SKM-1 treated with dmso at 0.1 percent for 144 hours (cell line): ENCODE data around the gene FOXK2.
"Not testable (repeated sequence)": the region's sequence is repeated elsewhere in the genome, so short reads cannot be mapped to it uniquely, and the experiment has no call there.

ENCODE experiments used
- DNase-seq: peaks from one replicate; lab custom pipeline; 2025; ENCODE audit not compliant: unreplicated experiment; lab: John Stamatoyannopoulos, UW

The FOXK2 gene

DNA sequence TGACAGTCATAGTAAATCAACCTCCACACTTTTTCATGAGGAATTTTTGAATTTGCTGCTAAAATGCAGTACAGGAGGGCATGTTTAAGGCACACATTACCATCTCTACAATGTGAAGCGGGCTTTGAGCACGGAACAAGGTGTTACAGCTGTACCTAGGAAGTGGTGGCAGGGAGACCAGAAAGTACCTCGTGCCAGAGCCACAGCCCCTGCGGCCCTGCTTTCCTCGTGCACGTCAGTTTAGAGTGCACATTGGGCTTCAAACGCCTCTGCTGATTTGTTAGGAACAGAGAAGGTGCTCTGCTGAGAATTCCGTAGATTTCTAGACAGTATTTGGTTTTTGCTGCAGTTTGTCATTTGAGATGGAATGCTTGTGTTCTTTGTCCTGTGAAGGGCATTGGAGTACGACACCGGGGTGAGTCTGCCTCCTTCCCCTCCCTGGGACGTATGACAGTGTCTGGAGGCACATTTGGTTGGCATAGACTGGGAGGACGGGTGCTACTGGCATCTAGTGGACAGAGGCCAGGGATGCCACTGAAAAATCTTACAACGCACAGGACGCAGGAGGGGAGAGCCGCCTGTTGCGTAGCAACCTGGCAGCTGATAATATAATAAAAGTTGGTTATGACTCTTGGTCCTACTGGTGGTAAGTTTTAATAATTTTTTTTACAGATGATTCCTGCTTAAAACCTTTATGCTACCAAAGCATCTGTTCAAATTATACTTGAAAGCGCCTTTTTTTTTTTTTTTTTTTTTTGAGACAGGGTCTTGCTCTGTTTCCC, 9.1 kb downstream of the FOXK2 start:
- DNase-seq = no peak

GRCh38 chr17:82529914-82530300, 10.4 kb downstream of the FOXK2 start:
- DNase-seq = no peak

DNA sequence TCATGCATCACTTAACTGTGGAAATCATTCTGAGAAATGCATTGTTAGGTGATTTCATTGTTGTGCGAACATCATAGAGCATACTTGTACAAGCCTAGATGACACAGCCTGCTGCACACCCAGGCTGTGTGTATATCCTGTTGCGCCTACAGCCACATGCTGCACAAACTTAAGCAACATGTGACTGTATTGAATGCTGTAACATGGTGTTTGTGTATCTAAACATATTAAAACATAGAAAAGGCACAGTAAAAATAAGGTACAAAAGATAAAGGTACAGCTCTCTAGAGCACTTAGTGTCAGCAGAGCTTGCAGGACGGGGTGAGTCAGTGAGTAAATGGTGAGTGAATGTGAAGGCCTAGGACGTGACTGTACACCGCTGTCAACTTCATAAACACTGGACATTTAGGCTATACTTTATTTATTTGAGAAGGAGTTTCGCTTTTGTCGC, 11.9 kb downstream of the FOXK2 start:
- DNase-seq = no peak

GRCh38 chr17:82534401-82534812, 14.9 kb downstream of the FOXK2 start:
- DNase-seq = no peak

DNA sequence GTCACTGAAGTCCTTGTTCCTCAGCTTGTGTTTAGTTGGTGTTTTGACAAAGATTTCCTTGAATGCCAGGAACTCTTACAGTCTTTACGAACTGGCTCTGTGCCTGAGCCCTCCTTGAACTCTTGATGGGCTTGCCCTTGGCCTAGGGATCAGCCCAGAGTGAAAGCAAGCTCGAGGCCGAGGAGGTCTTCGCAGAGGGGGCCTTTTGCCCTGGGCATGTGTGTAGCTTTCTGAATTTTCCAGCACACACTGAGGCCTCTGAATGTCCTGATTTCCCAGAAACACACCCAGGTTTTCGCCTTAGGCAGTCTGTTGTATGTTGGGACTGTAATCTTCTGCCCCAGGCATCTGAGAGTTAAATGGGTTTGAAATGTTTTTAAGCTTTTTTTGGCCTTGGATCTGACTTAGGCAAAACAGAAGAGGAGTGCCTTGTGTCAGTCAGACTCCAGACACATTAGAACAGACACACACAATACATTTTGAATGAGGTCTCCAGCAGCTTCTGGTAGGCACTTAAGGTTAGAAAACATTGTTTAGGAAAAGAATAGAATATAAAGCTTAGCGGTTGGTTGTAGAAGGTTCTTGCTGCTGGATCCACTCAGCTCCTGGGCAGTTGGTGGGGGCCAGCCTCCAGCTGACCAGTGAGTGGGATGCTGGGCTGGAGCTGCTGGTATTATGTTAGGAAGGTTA, 17.1 kb downstream of the FOXK2 start:
- DNase-seq = no peak

- DNase-seq = not testable (repeated sequence)
Observed at GRCh38 chr17:82537228-82537627, 17.7 kb downstream of the FOXK2 start.

DNA sequence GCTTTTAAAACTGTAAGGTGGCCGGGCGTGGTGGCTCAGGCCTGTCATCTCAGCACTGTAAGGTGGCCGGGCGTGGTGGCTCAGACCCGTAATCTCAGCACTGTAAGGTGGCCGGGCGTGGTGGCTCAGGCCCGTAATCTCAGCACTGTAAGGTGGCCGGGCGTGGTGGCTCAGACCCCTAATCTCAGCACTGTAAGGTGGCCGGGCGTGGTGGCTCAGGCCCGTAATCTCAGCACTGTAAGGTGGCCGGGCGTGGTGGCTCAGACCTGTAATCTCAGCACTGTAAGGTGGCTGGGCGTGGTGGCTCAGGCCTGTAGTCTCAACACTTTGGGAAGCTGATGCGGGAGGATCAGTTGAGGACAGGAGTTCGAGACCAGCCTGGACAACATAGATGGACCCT, 19.5 kb downstream of the FOXK2 start:
- not testable (repeated sequence) for DNase-seq

DNA sequence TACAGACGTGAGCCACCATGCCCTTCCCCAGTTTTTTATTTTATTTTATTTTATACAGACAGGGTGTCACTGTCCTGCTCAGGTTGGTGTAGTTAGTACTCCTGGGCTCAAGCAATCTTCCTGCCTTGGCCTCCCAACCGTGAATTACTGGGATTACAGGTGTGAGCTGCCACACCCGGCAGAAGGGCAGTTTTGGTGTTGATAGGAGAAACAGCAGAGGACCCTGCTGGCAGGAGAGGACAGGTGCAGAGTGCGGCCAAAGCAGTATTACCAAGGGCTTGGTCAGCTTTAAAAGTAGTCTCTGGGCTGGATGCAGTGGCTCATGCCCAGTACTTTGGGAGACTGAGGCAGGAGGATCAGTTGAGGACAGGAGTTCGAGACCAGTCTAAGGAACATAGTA, 22.9 kb downstream of the FOXK2 start:
- DNase-seq = no peak

- no peak for DNase-seq
Observed at GRCh38 chr17:82544431-82545070, 25.0 kb downstream of the FOXK2 start.

DNA sequence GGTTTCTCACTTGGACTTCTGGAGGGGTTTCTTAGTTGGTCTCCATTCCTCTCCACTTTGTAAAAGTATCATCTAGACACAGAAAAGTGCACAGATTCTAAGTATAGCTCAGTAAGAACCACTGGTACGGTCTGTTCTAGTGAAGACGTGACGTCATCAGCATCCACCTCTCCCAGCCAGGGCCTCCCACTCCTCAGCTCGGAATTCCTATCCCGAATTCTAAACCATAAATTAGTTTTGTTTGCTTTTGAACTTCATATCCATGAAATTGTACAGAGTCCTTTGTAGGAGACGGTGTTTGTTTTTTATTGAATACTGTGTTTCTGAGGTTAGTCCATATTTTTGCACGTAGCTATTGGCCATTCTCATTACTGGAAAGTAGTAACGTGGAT, 25.5 kb downstream of the FOXK2 start:
- DNase-seq = no peak

GRCh38 chr17:82547981-82548380, 28.4 kb downstream of the FOXK2 start:
- DNase-seq = no peak

DNA sequence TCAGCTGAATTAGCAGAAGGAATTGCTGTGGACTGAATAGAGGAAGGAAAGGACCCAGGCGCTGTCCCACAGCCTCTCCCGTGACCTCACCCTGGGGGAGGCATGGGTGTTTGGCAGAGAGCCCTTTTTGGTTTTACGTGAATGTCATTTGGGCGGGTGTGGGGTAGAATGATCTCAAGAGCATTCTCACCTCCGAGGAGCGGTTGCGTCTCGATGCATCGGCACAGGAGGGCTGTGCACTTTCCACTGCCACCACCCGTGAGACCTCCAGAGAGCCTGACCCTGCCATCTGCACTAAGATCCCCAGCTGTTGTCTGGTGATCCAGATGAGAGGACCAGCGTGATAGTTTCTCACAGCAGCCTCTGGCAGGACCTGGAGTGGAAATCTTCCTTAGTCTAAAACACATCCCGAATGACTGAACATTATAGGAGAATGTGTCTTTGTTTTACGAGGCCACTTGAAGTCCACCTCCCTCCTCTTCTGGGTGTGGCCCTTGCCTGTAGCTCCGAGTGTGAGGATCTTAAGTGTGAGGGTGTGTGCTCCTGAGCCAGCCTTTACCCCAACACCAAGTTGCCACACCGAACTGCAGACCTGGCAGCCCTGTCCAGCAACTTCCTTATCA, 29.3 kb downstream of the FOXK2 start:
- peak; percentile 31 for DNase-seq

- peak; percentile 37 for DNase-seq
Observed at GRCh38 chr17:82551779-82552457, 32.4 kb downstream of the FOXK2 start.

- no peak for DNase-seq
Observed at GRCh38 chr17:82552580-82552979, 33.0 kb downstream of the FOXK2 start.

GRCh38 chr17:82553210-82553930, 33.8 kb downstream of the FOXK2 start:
- DNase-seq = no peak

- DNase-seq = not testable (repeated sequence)
Observed at GRCh38 chr17:82557510-82557909, 38.0 kb downstream of the FOXK2 start.

- no peak for DNase-seq
Observed at GRCh38 chr17:82559566-82560251, 40.2 kb downstream of the FOXK2 start.

- DNase-seq = no peak
Observed at GRCh38 chr17:82560252-82560642, 40.7 kb downstream of the FOXK2 start.

DNA sequence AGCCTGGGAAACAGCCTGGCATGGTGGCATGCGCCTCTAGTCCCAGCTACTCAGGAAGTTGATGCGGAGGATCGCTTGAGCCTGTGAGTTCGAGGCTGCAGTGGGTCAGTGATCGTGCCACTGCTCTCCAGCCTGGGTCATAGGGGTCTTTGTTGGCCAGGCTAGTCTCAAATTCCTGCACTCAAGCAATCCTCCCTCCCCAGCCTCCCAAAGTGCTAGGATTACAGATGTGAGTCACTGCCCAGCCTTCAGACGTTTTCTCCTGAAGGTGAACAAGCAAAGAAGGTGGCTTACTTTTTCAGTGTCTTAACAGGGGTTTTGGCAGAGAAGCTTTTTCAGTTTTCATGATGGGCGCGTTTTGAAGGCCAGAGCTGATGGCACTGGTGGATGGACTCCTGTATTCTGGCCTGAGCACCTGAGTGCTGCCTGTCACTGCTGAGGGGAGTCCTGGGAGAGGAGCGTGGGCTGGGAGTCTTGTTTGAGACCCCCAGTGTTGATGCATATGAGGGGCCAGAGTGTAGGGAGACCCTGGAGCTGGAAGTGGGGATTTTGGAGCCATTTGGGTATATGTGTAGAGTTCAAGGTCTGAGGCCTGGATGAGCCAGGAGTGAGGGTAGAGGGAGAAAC, 41.4 kb downstream of the FOXK2 start:
- no peak for DNase-seq
